Neuronal stem cell (in vitro differentiated cells): ENCODE measurements around the gene CLCA1.
"Not testable (repeated sequence)": the region's sequence is repeated elsewhere in the genome, so short reads cannot be mapped to it uniquely, and the experiment has no call there.

Experiments used
- DNase-seq: peaks from one replicate; pipeline ENCODE4 v3.0.0-alpha.2; 2013; ENCODE audit warnings: low spot score
- H2AFZ ChIP-seq: one replicate; pipeline ENCODE4 v1.6.1; 2013; ENCODE audit warnings: mild to moderate bottlenecking, low read length, inconsistent platforms
- H2AK5ac ChIP-seq: 2 replicates; pipeline ENCODE4 v1.6.1; 2013; ENCODE audit warnings: low read depth, mild to moderate bottlenecking, inconsistent platforms, low read length, moderate library complexity, mixed read lengths
- H2BK120ac ChIP-seq: 2 replicates; pipeline ENCODE4 v1.6.1; 2013; ENCODE audit warnings: low read depth, mild to moderate bottlenecking, inconsistent platforms, low read length, moderate library complexity, mixed read lengths
- H2BK12ac ChIP-seq: one replicate; pipeline ENCODE4 v1.6.1; 2013; ENCODE audit warnings: low read length, inconsistent platforms
- H2BK15ac ChIP-seq: 2 replicates; pipeline ENCODE4 v1.6.1; 2013; ENCODE audit warnings: mild to moderate bottlenecking, low read length, inconsistent platforms, mixed read lengths
- H2BK5ac ChIP-seq: one replicate; pipeline ENCODE4 v1.6.1; 2013; ENCODE audit warnings: inconsistent platforms, mild to moderate bottlenecking, low read length, moderate library complexity
- H3K14ac ChIP-seq: one replicate; pipeline ENCODE4 v1.6.1; 2013; ENCODE audit warnings: low read length, inconsistent platforms
- H3K18ac ChIP-seq: 2 replicates; pipeline ENCODE4 v1.6.1; 2013; ENCODE audit warnings: low read length, inconsistent platforms
- H3K23ac ChIP-seq: 2 replicates; pipeline ENCODE4 v1.6.1; 2013; ENCODE audit warnings: low read depth, mild to moderate bottlenecking, mixed read lengths, low read length, inconsistent platforms; ENCODE audit not compliant: poor library complexity
- H3K27ac ChIP-seq: replicated peaks from 3 replicates; pipeline ENCODE4 v1.5.1; 2013; ENCODE audit warnings: low read length, inconsistent platforms
- H3K27me3 ChIP-seq, 3 experiments: 2 replicates each; pipeline ENCODE4 v1.6.1; 2013; ENCODE audit warnings: low read length in 3 of 3, mild to moderate bottlenecking in 2 of 3, inconsistent platforms in 1 of 3, low read depth in 1 of 3, mixed read lengths in 1 of 3, moderate library complexity in 1 of 3; ENCODE audit not compliant: control insufficient read depth in 3 of 3, insufficient read depth in 3 of 3
- H3K36me3 ChIP-seq, 2 donors: replicated peaks in 1 of 2; 2 replicates each; pipeline ENCODE4 v1.6.1; 2013; ENCODE audit warnings: low read length in 2 of 2; ENCODE audit not compliant: control insufficient read depth in 2 of 2, insufficient read depth in 2 of 2
- H3K4ac ChIP-seq: 2 replicates; pipeline ENCODE4 v1.6.1; 2013; ENCODE audit warnings: inconsistent platforms, mild to moderate bottlenecking, low read length, moderate library complexity
- H3K4me1 ChIP-seq, 2 donors: 1 replicate in 1 of 2; 2 replicates in 1 of 2; pipeline ENCODE4 v1.6.1; 2013; ENCODE audit warnings: low read length in 2 of 2, low read depth in 1 of 2; ENCODE audit not compliant: control insufficient read depth in 2 of 2, insufficient read depth in 1 of 2
- H3K4me2 ChIP-seq: one replicate; pipeline ENCODE4 v1.6.1; 2013; ENCODE audit warnings: mild to moderate bottlenecking, low read length, inconsistent platforms; ENCODE audit not compliant: insufficient read depth, poor library complexity, severe bottlenecking
- H3K4me3 ChIP-seq, 2 donors: 2 replicates each; pipeline ENCODE4 v1.5.1; 2013; ENCODE audit warnings: low read length in 2 of 2, mild to moderate bottlenecking in 2 of 2, inconsistent platforms in 1 of 2, moderate library complexity in 1 of 2
- H3K79me1 ChIP-seq: one replicate; pipeline ENCODE4 v1.6.1; 2013; ENCODE audit warnings: low read depth, mild to moderate bottlenecking, inconsistent platforms, low read length, moderate library complexity
- H3K9ac ChIP-seq: one replicate; pipeline ENCODE4 v1.6.1; 2013; ENCODE audit warnings: mild to moderate bottlenecking, low read depth, low read length, inconsistent platforms; ENCODE audit not compliant: poor library complexity
- H3K9me3 ChIP-seq, 2 donors: replicated peaks in 1 of 2; 2 replicates each; pipeline versions ENCODE3 to v1.6.1; 2013; ENCODE audit warnings: low read length in 2 of 2, mild to moderate bottlenecking in 2 of 2, inconsistent platforms in 1 of 2, low read depth in 1 of 2, mixed read lengths in 1 of 2, moderate library complexity in 1 of 2; ENCODE audit not compliant: control insufficient read depth in 2 of 2, insufficient read depth in 1 of 2
- H4K8ac ChIP-seq: one replicate; pipeline ENCODE4 v1.6.1; 2013; ENCODE audit warnings: low read depth, mild to moderate bottlenecking, inconsistent platforms, low read length, moderate library complexity
- H4K91ac ChIP-seq: one replicate; pipeline ENCODE4 v1.6.1; 2013; ENCODE audit warnings: low read length, low read depth, mild to moderate bottlenecking, inconsistent platforms; ENCODE audit not compliant: poor library complexity
- WGBS, 2 donors: extraction: QIAGEN DNeasy Blood & Tissue Kit; methylation state at CpG; one replicate each; pipeline ENCODE4 v1.1.7; 2013; ENCODE audit warnings: missing lambda C conversion rate in 2 of 2, mixed read lengths in 1 of 2; ENCODE audit not compliant: insufficient read length in 2 of 2, insufficient replicate concordance in 1 of 2; ENCODE audit errors: extremely low coverage in 2 of 2; 5-methylcytosine and 5-hydroxymethylcytosine counted together

The CLCA1 gene

GRCh38 chr1:86502125-86502646, 33.5 kb downstream of the CLCA1 start:
- not testable (repeated sequence) for H4K8ac ChIP-seq, H3K79me1 ChIP-seq, H3K23ac ChIP-seq, H3K27me3 ChIP-seq, H3K14ac ChIP-seq, H4K91ac ChIP-seq, H2AFZ ChIP-seq, H2BK15ac ChIP-seq, H2AK5ac ChIP-seq, H2BK12ac ChIP-seq, H2BK5ac ChIP-seq, H3K9ac ChIP-seq, H3K4me3 ChIP-seq, DNase-seq, H3K18ac ChIP-seq, H2BK120ac ChIP-seq, H3K36me3 ChIP-seq, H3K9me3 ChIP-seq, H3K4ac ChIP-seq
- WGBS, 2 donors = no CpG with 5 or more reads among the region's 16 CpGs
- peaks cover 0 to 14% of the 10 kb centered on the region in 2 donors for H3K4me1 ChIP-seq
- peak overlapping the region; percentile 7 for H3K27ac ChIP-seq
- peak overlapping the region; percentile 59 for H3K4me2 ChIP-seq

GRCh38 chr1:86502721-86503405, 34.1 kb downstream of the CLCA1 start:
- no peaks in the 10 kb centered on the region for H3K9me3 ChIP-seq
- no peak overlapping the region for H3K4me3 ChIP-seq
- H3K14ac ChIP-seq = no peak overlapping the region
- no peak overlapping the region for H4K8ac ChIP-seq
- H3K4ac ChIP-seq = no peak overlapping the region
- H2AFZ ChIP-seq = peak overlapping the region; percentile 68
- no peak overlapping the region for H2BK12ac ChIP-seq
- DNase-seq = no peak
- no peak overlapping the region for H2BK120ac ChIP-seq
- H2BK15ac ChIP-seq = peak overlapping the region; percentile 43
- H3K27ac ChIP-seq = peak overlapping the region; percentile 46
- H3K79me1 ChIP-seq = no peaks in the 10 kb centered on the region
- peak overlapping the region; percentile 63 for H3K18ac ChIP-seq
- no CpG with 5 or more reads among the region's 18 CpGs for WGBS, 2 donors
- H3K23ac ChIP-seq = no peak overlapping the region
- no peaks in the 10 kb centered on the region for H3K36me3 ChIP-seq
- no peak overlapping the region for H2AK5ac ChIP-seq
- H3K4me2 ChIP-seq = peak overlapping the region; percentile 59
- no peak overlapping the region for H4K91ac ChIP-seq
- H2BK5ac ChIP-seq = no peak overlapping the region
- H3K9ac ChIP-seq = no peak overlapping the region
- H3K27me3 ChIP-seq = no peaks in the 10 kb centered on the region
- H3K4me1 ChIP-seq = peaks cover 0 to 14% of the 10 kb centered on the region in 2 donors

GRCh38 chr1:86503406-86504136, 34.8 kb downstream of the CLCA1 start:
- Histone ChIP-seq H2BK15ac (peak overlapping the region; percentile 43), H2AFZ (peak overlapping the region; percentile 68), H4K8ac (no peak overlapping the region), H2BK5ac (no peak overlapping the region), H3K23ac (no peak overlapping the region), H2BK12ac (no peak overlapping the region), H3K9me3 (no peaks in the 10 kb centered on the region), H3K4me3 (no peak overlapping the region), H4K91ac (no peak overlapping the region), H2AK5ac (no peak overlapping the region), H3K79me1 (no peaks in the 10 kb centered on the region), H2BK120ac (peak overlapping the region; percentile 3), H3K9ac (no peak overlapping the region), H3K36me3 (no peaks in the 10 kb centered on the region), H3K27ac (peak overlapping the region; percentile 46), H3K14ac (no peak overlapping the region), H3K4ac (no peak overlapping the region), H3K27me3 (no peaks in the 10 kb centered on the region), H3K4me1 (peaks cover 0 to 14% of the 10 kb centered on the region in 2 donors), H3K4me2 (peak overlapping the region; percentile 19), H3K18ac (peak overlapping the region; percentile 79)
- WGBS, 2 donors = no CpG with 5 or more reads among the region's 18 CpGs
- DNase-seq = no peak

GRCh38 chr1:86504137-86504479, 35.4 kb downstream of the CLCA1 start:
- Histone ChIP-seq H3K4me3 (no peak overlapping the region), H2BK5ac (no peak overlapping the region), H2AK5ac (no peak overlapping the region), H3K4me2 (no peak overlapping the region), H3K36me3 (no peaks in the 10 kb centered on the region), H3K9ac (no peak overlapping the region), H3K27me3 (no peaks in the 10 kb centered on the region), H2BK12ac (no peak overlapping the region), H3K18ac (no peak overlapping the region), H3K4ac (no peak overlapping the region), H4K91ac (no peak overlapping the region), H3K9me3 (no peaks in the 10 kb centered on the region), H3K23ac (no peak overlapping the region), H3K14ac (no peak overlapping the region), H4K8ac (no peak overlapping the region), H2AFZ (no peak overlapping the region), H3K79me1 (no peaks in the 10 kb centered on the region), H3K4me1 (peaks cover 0 to 14% of the 10 kb centered on the region in 2 donors), H2BK120ac (no peak overlapping the region), H3K27ac (no peak overlapping the region), H2BK15ac (no peak overlapping the region)
- no CpG with 5 or more reads among the region's 9 CpGs for whole genome bisulfite sequencing, 2 donors
- DNase-seq = no peak
